Trophoblast cell (in vitro differentiated cells and primary cell): ENCODE measurements around the gene DHDH.

Experiments used
- DNase-seq, 2 donors: peaks; one replicate each; pipeline ENCODE4 v3.0.0-alpha.2; 2016
- H2AFZ ChIP-seq: 2 replicates; pipeline ENCODE4 v1.6.1; 2013; ENCODE audit warnings: low read length, moderate library complexity, mild to moderate bottlenecking; ENCODE audit not compliant: insufficient read depth, poor library complexity
- H2AK5ac ChIP-seq: 2 replicates; pipeline ENCODE4 v1.6.1; 2013; ENCODE audit warnings: mild to moderate bottlenecking, low read length
- H2BK120ac ChIP-seq: 2 replicates; pipeline ENCODE4 v1.6.1; 2013; ENCODE audit warnings: low read length, mild to moderate bottlenecking, moderate library complexity; ENCODE audit not compliant: insufficient read depth, poor library complexity
- H2BK12ac ChIP-seq: 2 replicates; pipeline ENCODE4 v1.6.1; 2013; ENCODE audit warnings: mild to moderate bottlenecking, low read length, moderate library complexity
- H2BK5ac ChIP-seq: 2 replicates; pipeline ENCODE4 v1.6.1; 2013; ENCODE audit warnings: low read length, low read depth, moderate library complexity, mild to moderate bottlenecking; ENCODE audit not compliant: poor library complexity
- H3K14ac ChIP-seq: 2 replicates; pipeline ENCODE4 v1.6.1; 2013; ENCODE audit warnings: mild to moderate bottlenecking, low read length
- H3K18ac ChIP-seq: 2 replicates; pipeline ENCODE4 v1.6.1; 2013; ENCODE audit warnings: mild to moderate bottlenecking, low read length
- H3K23ac ChIP-seq: 2 replicates; pipeline ENCODE4 v1.6.1; 2013; ENCODE audit warnings: low read length
- H3K27ac ChIP-seq: 2 replicates; pipeline ENCODE4 v1.5.1; 2013; ENCODE audit warnings: low read depth, mild to moderate bottlenecking, inconsistent platforms, low read length, moderate library complexity
- H3K27me3 ChIP-seq: 2 replicates; pipeline ENCODE4 v1.6.1; 2013; ENCODE audit warnings: inconsistent platforms, mild to moderate bottlenecking, low read length, moderate library complexity; ENCODE audit not compliant: insufficient read depth
- H3K36me3 ChIP-seq, 2 experiments: 1 replicate in 1 of 2; 2 replicates in 1 of 2; pipeline ENCODE4 v1.6.1; 2013; ENCODE audit warnings: low read length in 2 of 2, mild to moderate bottlenecking in 2 of 2, moderate library complexity in 1 of 2; ENCODE audit not compliant: insufficient read depth in 2 of 2, control insufficient read depth in 1 of 2
- H3K4ac ChIP-seq: 2 replicates; pipeline ENCODE4 v1.6.1; 2013; ENCODE audit warnings: low read depth, mild to moderate bottlenecking, low read length, moderate library complexity
- H3K4me1 ChIP-seq, 2 experiments: 1 replicate in 1 of 2; 2 replicates in 1 of 2; pipeline ENCODE4 v1.6.1; 2013; ENCODE audit warnings: low read length in 2 of 2, mild to moderate bottlenecking in 2 of 2, moderate library complexity in 1 of 2; ENCODE audit not compliant: insufficient read depth in 2 of 2, control insufficient read depth in 1 of 2
- H3K4me2 ChIP-seq: 2 replicates; pipeline ENCODE4 v1.6.1; 2013; ENCODE audit warnings: inconsistent platforms, mild to moderate bottlenecking, low read length, moderate library complexity
- H3K4me3 ChIP-seq: 2 replicates; pipeline ENCODE4 v1.5.1; 2013; ENCODE audit warnings: mild to moderate bottlenecking, low read depth, low read length, inconsistent platforms
- H3K79me1 ChIP-seq: one replicate; pipeline ENCODE4 v1.6.1; 2013; ENCODE audit warnings: low read length
- H3K79me2 ChIP-seq: 2 replicates; pipeline ENCODE4 v1.6.1; 2013; ENCODE audit warnings: low read length, mild to moderate bottlenecking; ENCODE audit not compliant: control insufficient read depth, insufficient read depth, poor library complexity
- H3K9ac ChIP-seq: 2 replicates; pipeline ENCODE4 v1.6.1; 2013; ENCODE audit warnings: mild to moderate bottlenecking, low read length
- H3K9me3 ChIP-seq: 2 replicates; pipeline ENCODE4 v1.6.1; 2013; ENCODE audit warnings: low read depth, mild to moderate bottlenecking, control low read depth, inconsistent platforms, low read length; ENCODE audit not compliant: insufficient read depth
- H4K12ac ChIP-seq: 2 replicates; pipeline ENCODE4 v1.6.1; 2013; ENCODE audit warnings: low read depth, mild to moderate bottlenecking, low read length, moderate library complexity
- H4K8ac ChIP-seq: 2 replicates; pipeline ENCODE4 v1.6.1; 2013; ENCODE audit warnings: low read depth, mild to moderate bottlenecking, low read length, moderate library complexity
- H4K91ac ChIP-seq: one replicate; pipeline ENCODE4 v1.6.1; 2013; ENCODE audit warnings: low read depth, mild to moderate bottlenecking, low read length, moderate library complexity
- WGBS: extraction: QIAGEN DNeasy Blood & Tissue Kit; methylation state at CpG from one replicate; pipeline ENCODE4 v1.1.7; 2013; ENCODE audit warnings: missing lambda C conversion rate; ENCODE audit not compliant: insufficient read length, insufficient coverage; ENCODE audit errors: extremely low coverage; 5-methylcytosine and 5-hydroxymethylcytosine counted together

Gene DHDH

GRCh38 chr19:48890551-48890950 is 42.9 kb upstream of the DHDH start:
- Histone ChIP-seq H3K9me3 (no peaks in the 10 kb centered on the region), H2BK5ac (no peak overlapping the region), H3K18ac (no peak overlapping the region), H3K79me1 (no peaks in the 10 kb centered on the region), H3K36me3 (no peaks in the 10 kb centered on the region), H3K4ac (no peak overlapping the region), H2BK120ac (no peak overlapping the region), H3K27me3 (no peaks in the 10 kb centered on the region), H2AFZ (no peak overlapping the region), H2AK5ac (no peak overlapping the region), H3K4me1 (no peaks in the 10 kb centered on the region), H3K79me2 (no peaks in the 10 kb centered on the region), H3K14ac (no peak overlapping the region), H3K27ac (no peak overlapping the region), H4K8ac (no peak overlapping the region), H4K12ac (no peak overlapping the region), H3K4me3 (no peak overlapping the region), H3K23ac (no peak overlapping the region), H4K91ac (no peak overlapping the region), H3K9ac (no peak overlapping the region), H3K4me2 (no peak overlapping the region), H2BK12ac (no peak overlapping the region)
- WGBS = no CpG with 5 or more reads among the region's 4 CpGs
- DNase-seq = no peak

DNA sequence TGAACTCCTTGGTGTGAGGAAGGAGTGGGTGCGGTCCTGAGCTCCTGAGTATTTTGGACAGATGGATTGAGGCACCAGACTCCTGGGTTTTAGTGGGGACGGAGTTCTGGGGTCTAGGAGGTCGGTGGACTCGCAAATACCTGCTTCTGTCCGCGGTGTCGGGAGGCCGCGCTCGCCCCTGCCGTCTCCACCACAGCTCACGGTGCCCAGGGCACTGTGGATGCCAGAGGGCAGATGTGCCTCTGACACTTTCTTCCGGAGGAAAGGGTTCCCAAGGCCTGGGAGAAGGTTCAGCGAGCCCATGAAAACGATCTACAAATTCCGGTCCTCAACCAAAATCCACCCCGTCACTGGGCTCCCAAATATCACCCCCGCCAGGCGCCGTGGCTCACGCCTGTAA is 38.3 kb upstream of the DHDH start:
- H2BK12ac ChIP-seq = no peak overlapping the region
- H2BK120ac ChIP-seq = no peak overlapping the region
- no peaks in the 10 kb centered on the region for H3K36me3 ChIP-seq
- no peak overlapping the region for H4K91ac ChIP-seq
- H3K4me3 ChIP-seq = no peak overlapping the region
- no peak overlapping the region for H3K4ac ChIP-seq
- no peak overlapping the region for H2AK5ac ChIP-seq
- H3K27ac ChIP-seq = no peak overlapping the region
- no peaks in the 10 kb centered on the region for H3K27me3 ChIP-seq
- no peak overlapping the region for H3K14ac ChIP-seq
- no peak overlapping the region for H4K8ac ChIP-seq
- no peak overlapping the region for H3K23ac ChIP-seq
- H3K79me1 ChIP-seq = peaks cover 2% of the 10 kb centered on the region
- H3K18ac ChIP-seq = no peak overlapping the region
- no peak overlapping the region for H2BK5ac ChIP-seq
- H4K12ac ChIP-seq = no peak overlapping the region
- no peak overlapping the region for H2AFZ ChIP-seq
- no CpG with 5 or more reads among the region's 21 CpGs for WGBS
- H3K79me2 ChIP-seq = peaks cover under 1% of the 10 kb centered on the region
- DNase-seq = no peak
- no peak overlapping the region for H3K9ac ChIP-seq
- no peaks in the 10 kb centered on the region for H3K9me3 ChIP-seq
- H3K4me1 ChIP-seq = peaks cover 2 to 3% of the 10 kb centered on the region in 2 experiments
- no peak overlapping the region for H3K4me2 ChIP-seq

GRCh38 chr19:48896191-48896720 is 37.2 kb upstream of the DHDH start:
- Histone ChIP-seq H4K8ac (no peak overlapping the region), H3K79me2 (peaks cover 4% of the 10 kb centered on the region), H3K36me3 (no peaks in the 10 kb centered on the region), H4K91ac (no peak overlapping the region), H3K27me3 (no peaks in the 10 kb centered on the region), H3K4me3 (no peak overlapping the region), H3K4me1 (peaks cover 8% of the 10 kb centered on the region in 2 experiments), H4K12ac (no peak overlapping the region), H3K4me2 (no peak overlapping the region), H2BK5ac (no peak overlapping the region), H3K18ac (no peak overlapping the region), H3K4ac (no peak overlapping the region), H3K14ac (no peak overlapping the region), H2AFZ (no peak overlapping the region), H3K9me3 (no peaks in the 10 kb centered on the region), H3K9ac (no peak overlapping the region), H2BK12ac (no peak overlapping the region), H3K23ac (no peak overlapping the region), H3K27ac (no peak overlapping the region), H2AK5ac (no peak overlapping the region), H2BK120ac (no peak overlapping the region), H3K79me1 (peaks cover 6% of the 10 kb centered on the region)
- WGBS = no CpG with 5 or more reads among the region's 25 CpGs
- no peak for DNase-seq

- DNase-seq = peak; percentile 23 to 51
- no peaks in the 10 kb centered on the region for H3K27me3 ChIP-seq
- peaks cover 4% of the 10 kb centered on the region for H3K79me2 ChIP-seq
- no peak overlapping the region for H2BK120ac ChIP-seq
- no peak overlapping the region for H3K4ac ChIP-seq
- peaks cover 8% of the 10 kb centered on the region in 2 experiments for H3K4me1 ChIP-seq
- no peak overlapping the region for H3K27ac ChIP-seq
- no peak overlapping the region for H3K4me2 ChIP-seq
- no peaks in the 10 kb centered on the region for H3K36me3 ChIP-seq
- no peak overlapping the region for H2AFZ ChIP-seq
- no peak overlapping the region for H3K14ac ChIP-seq
- H3K4me3 ChIP-seq = no peak overlapping the region
- no peak overlapping the region for H4K91ac ChIP-seq
- no peak overlapping the region for H4K8ac ChIP-seq
- H3K79me1 ChIP-seq = peaks cover 6% of the 10 kb centered on the region
- no peak overlapping the region for H3K18ac ChIP-seq
- H3K9ac ChIP-seq = no peak overlapping the region
- no peak overlapping the region for H3K23ac ChIP-seq
- no peak overlapping the region for H2AK5ac ChIP-seq
- no peak overlapping the region for H2BK5ac ChIP-seq
- no peak overlapping the region for H2BK12ac ChIP-seq
- H3K9me3 ChIP-seq = no peaks in the 10 kb centered on the region
- no peak overlapping the region for H4K12ac ChIP-seq
- no CpG with 5 or more reads among the region's 5 CpGs for WGBS
These were observed 36.3 kb upstream of the DHDH start for GRCh38 chr19:48897181-48897580.
